H4 (cell line): ENCODE data around the gene ZNF331. TPM values are rescaled to one million over a fixed set of nuclear protein-coding genes. Genes with fewer than 3 reads are reported as not detected.
A peak's percentile ranks its signal among the peaks of the same experiment; 100 is the strongest.

Experiments used
- DNase-seq: peaks from one replicate; pipeline ENCODE4 v3.0.0-alpha.2; 2015; ENCODE audit warnings: low spot score
- total RNA-seq: library from RNA; depleted of rRNA; stranded (reverse); fragments of >200 nt; shearing (Covaris generic); gene quantifications from 2 replicates; pipeline ENCODE4 v1.2.3, GENCODE V29; 2014

Gene ZNF331
- total RNA-seq, 1 experiment from 2014 or later = 6.6 TPM

DNA sequence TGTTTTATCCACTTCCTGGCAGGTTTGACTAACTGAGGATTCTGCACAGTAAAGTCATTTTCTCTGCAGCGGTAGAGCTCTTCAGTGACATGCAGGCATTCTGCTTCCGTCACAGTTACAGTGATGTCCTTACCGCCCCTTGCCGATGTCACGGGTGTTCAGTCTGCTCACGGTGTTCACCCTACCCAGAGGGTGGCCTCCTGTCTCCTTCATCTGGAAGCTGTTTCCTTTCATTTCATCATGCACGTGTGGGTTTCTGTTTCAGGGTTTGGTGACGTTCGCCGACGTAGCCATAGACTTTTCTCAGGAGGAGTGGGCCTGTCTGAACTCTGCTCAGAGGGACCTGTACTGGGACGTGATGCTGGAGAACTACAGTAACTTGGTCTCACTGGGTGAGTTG is 33.4 kb downstream of the ZNF331 start:
- no peak for DNase-seq

DNA sequence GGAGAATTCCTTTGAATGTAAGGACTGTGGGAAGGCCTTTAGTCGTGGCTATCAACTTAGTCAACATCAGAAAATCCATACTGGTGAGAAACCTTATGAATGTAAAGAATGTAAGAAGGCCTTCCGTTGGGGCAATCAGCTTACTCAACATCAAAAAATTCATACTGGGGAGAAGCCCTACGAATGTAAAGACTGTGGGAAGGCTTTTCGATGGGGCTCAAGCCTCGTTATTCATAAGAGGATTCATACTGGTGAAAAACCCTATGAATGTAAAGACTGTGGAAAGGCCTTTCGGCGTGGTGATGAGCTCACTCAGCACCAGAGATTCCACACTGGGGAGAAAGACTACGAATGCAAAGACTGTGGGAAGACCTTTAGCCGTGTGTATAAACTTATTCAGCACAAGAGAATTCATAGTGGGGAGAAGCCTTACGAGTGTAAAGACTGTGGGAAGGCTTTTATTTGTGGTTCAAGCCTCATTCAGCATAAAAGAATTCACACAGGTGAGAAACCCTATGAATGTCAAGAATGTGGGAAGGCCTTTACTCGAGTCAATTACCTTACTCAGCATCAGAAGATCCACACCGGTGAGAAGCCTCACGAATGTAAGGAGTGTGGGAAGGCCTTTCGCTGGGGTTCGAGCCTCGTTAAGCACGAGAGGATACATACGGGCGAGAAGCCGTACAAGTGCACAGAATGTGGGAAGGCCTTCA is 39.2 kb downstream of the ZNF331 start:
- DNase-seq = no peak

DNA sequence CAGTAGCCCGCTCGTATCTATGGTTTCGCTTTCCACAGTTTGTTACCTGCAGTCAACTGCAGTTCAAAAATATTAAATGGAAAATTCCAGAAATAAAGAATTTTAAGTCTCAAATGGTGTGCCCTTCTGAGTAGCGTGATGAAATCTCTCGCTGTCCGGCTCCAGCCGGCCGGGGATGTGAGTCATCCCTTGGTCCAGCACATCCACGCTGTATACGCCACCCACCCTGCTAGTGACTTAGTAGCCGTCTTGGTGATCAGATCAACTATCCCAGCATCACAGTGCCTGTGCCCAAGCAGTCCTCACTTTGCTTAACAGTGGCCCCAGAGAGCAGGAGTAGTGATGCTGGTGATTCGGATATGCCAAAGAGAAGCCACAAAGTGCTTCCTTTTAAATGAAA is 40.0 kb downstream of the ZNF331 start:
- DNase-seq = no peak

DNA sequence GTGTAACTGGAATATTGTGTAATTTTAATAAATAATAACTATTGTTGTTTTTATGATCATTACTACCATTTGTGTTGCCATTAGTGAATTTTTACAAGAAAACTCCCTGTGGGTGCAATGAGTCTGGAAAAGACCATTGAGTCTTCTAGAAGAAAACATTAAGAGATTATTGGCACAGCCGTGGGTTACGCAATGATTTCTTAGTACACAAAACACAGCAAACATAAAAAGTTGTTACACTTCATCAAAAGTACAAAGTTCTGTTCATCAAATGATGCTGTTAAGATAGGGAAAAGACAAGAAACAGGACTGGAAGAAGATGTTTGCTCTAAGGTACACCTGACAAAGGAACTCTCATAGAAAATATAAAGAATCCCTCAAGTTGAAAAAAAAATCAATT is 41.6 kb downstream of the ZNF331 start:
- no peak for DNase-seq

DNA sequence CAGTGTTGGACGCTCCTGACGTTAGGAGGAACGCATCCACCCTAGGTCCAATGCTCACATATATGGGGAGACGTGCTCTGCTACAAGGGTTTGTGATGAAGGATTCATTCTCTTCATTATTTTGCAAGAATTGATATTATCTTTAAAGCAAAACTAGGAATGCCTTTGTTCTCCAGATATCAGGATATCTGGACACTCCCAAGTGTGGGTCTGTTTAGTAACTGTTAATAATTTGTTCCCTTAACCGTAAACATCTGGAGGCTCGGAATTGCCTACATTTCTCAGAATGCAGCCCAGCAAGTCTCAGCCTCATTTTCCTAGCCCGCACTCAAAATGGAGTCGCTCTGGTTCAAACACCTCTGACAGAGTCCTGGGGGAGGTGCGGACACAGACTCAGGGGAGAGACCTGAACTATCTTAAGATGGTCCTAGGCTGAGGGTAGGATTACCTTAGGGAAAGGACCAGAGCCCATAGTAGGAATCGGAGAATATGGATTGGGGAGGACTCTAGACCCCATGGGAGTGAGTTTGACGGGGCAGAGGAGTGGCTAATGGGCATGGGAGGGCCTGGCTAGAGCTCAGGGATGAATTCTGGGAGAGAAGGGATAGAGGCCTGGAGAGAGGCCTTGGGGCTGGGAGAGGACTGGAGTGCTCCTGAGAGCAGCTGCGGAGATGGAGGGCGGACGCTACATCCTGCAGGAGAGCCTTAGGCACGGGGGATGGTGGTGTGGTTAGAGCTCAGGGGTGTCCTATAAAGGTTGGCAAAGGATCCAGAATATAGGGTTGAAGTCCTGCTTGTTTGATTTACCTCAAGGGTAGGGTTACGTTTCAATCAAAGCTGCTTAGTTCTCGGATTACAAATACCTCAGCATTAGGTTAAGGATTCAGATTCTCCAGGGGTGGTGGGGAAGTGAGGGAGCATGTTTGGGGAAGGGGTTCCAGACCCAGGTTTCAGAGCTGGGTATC is 43.2 kb downstream of the ZNF331 start:
- DNase-seq = no peak

DNA sequence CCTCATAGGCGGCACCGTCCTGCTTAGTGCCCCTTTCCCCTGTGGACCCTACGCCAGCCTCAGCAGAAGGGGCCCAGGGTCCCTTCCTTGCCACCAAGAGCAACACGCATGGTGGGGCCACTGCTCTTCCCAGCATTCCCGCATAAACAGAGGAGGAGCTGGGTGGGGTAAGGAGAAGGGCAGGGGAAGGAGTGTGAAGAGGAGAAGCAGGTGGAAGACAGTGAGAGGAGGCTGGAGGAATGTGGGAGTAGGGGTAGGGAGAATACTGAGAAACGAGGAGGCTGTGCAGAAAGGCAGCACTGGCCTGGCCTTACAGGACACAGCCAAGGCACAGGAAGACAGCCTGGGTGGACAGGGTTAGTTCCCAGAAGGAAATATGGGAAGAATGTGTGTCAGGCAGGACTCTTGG is 43.9 kb downstream of the ZNF331 start:
- DNase-seq = no peak

DNA sequence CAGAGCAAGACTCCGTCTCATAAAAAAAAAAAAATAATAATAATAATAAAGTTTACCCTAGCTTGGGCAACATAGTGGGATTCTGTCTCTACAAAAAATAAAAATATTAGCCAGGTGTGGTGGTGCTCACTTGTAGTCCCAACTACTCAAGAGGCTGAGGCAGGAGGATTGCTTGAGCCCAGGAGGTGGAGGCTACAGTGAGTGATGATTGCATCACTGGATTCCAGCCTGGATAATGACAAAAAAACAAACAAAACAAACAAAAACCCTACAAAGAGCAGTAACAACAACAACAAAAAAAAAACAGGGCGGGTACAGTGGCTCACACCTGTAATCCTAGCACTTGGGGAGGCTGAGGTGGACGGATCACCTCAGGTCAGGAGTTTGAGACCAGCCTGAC is 45.2 kb downstream of the ZNF331 start:
- DNase-seq = no peak

DNA sequence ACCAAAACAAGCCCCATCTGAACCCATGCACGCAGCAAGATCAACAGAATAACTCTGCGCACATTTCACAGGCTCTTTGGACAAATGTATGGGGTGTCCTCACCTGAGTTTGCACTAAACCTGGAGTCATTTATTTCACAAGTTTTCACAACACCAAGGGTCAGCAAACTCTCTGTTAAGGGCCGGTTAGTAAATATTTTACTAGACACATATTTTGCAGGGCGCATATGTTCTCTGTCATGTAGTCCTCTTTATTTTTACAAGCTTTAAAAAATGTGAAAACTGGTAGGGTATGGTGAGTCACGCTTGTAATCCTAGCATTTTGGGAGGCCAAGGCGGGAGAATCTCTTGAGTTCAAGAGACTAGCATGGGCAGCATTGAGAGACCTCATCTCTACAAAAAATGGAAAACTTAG is 48.3 kb downstream of the ZNF331 start:
- no peak for DNase-seq

DNA sequence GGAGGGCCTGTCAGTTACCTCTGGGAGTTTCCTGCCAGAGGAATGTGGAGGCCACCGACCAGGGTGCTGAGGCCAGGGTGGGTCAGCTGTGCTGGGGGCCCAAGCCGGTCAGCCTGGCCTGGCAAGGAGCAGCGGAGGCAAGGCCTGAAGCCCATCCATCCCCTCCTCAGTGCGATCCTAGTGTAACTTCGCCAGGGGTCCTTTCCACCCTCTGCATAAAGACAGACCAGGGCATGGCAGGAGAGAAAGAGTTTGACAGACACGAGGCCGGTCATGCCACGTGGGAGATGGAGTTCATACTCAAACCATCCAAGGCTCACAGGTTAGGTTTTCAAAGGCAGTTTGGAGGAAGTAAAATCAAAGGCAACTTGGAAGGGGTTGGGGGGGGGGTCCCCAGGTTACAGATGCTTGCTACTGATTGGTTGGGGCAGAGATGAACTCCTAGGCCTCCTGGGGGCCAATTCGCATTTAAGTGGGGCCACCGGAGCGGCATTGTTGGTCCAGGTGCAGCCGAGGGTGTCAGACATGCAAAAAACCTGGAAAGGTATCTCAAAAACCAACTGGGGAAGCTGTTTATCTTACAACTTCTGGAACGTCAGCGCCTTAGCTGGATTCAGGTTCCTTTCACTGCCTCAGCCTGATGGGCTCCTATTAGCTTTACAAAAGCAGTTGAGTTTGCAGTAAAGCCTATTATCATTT is 57.0 kb downstream of the ZNF331 start:
- no peak for DNase-seq

DNA sequence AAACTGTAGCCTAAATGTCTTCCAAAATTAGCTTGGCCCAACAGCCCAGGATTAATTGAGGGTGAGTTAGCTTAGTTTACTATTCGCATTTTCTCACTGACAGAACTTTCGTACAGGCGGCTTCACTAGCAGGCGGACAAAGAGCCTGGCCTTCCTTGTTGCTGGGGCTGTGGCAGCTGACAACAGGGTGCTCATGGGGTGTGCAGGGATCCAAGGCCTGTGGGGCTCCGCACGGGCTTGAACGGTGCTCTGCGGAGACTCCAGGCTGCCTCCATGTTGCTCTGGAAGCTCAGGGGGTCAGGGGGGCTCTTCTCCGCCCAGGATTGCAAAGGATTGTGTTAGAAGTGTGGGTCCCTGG is 57.5 kb downstream of the ZNF331 start:
- no peak for DNase-seq

DNA sequence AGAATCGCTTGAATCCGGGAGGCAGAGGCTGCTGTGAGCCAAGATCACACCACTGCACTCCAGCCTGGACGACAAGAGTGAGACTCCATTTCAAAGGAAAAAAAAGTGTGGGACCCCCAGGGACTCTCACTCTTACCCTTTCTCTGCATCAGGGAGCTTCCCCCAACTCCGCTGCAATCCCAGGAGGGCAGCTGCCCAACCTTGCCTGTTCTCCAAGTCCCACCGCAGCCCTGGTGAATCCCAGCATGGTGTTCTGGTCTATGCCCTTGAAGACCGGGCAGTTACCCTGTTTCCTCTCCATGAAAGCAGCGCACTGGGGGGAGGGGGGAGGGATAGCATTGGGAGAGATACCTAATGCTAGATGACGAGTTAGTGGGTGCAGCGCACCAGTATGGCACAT is 58.1 kb downstream of the ZNF331 start:
- DNase-seq = no peak

DNA sequence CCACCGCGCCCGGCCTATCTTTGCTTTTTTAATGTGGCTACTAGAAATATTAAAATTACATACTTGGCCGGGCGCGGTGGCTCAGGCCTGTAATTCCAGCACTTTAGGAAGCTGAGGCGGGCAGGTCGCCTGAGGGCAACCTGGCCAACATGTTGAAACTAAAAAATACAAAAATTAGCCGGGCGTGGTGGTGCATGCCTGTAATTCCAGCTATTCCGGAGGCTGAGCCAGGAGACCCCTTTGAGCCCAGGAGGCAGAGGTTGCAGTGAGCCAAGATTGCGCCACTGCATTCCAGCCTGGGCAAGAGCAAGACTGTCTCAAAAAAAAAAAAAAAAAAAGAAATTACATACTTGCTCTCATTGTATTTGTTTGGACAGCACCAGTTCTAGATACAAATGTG is 59.1 kb downstream of the ZNF331 start:
- no peak for DNase-seq

DNA sequence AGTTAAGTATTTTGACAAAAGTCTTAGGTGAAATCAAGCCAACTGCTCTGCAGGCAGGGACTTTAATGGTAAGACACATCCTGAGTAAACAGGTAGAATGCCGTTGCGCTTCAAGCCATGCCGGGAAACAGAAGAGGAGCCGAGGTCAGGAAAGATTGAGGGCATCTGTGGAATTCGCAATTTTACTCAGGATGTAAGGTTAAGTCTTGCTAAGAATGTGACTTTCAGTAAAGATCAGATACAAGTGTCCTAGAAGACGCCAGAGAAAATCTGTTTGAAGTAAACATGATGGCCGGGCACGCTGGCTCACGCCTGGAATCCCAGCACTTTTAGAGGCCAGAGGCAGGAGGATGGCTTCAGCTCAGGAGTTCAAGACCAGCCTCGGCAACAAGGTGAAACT is 60.4 kb downstream of the ZNF331 start:
- DNase-seq = no peak

DNA sequence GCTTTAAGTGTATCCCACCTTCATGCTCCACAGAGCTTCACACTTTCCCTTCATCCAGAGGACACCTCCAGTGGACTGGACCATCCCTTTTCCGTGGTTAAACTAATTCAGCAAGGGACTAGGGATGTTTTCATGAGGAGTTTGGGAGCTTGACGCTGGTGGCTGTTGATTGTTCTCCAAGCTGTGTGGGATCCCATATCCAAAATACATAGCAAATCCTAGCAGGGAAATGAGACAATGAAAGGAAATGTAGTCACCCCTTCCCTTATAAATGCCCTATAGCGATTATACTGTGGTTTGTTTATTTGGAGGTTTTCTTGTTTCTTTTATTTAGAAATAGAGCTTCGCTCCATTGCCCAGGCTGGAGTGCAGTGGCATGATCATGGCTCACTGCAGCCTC is 62.3 kb downstream of the ZNF331 start:
- no peak for DNase-seq

DNA sequence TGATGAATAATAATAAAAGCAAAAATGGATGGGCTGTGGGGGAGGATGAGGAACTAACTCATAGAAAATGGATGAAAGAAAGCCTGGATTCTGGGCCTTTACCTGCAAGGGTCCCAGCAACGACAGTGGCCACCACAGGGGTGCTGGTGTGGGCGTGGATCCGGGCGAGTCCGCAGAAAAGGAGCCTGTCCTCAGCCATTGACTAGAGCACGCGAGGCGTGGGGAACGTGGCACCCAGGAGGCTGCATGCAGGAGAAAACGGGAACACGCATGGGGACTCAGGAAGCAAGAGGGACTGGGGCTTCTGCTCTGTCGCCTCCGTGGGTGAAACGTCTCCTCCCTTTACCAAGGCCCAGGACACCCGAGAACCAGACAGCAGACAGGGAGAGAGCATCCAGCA is 68.1 kb downstream of the ZNF331 start:
- DNase-seq = no peak

DNA sequence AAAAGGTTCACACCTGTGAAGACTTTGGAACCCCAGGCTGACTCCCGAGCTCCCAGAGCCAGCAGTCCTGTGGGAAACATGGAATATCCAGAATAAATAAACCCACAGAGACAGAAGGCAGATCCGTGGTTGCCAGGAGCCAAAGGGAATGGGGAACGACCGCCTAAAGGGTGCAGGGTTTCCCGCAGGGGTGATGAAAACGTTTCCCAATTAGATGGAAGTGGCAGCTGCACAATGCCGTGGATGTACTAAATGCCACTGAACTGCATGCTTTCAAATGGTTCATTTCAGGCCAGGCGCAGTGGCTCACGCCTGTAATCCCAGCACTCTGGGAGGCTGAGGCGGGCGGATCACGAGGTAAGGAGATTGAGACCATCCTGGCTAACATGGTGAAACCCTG is 70.4 kb downstream of the ZNF331 start:
- DNase-seq = no peak

DNA sequence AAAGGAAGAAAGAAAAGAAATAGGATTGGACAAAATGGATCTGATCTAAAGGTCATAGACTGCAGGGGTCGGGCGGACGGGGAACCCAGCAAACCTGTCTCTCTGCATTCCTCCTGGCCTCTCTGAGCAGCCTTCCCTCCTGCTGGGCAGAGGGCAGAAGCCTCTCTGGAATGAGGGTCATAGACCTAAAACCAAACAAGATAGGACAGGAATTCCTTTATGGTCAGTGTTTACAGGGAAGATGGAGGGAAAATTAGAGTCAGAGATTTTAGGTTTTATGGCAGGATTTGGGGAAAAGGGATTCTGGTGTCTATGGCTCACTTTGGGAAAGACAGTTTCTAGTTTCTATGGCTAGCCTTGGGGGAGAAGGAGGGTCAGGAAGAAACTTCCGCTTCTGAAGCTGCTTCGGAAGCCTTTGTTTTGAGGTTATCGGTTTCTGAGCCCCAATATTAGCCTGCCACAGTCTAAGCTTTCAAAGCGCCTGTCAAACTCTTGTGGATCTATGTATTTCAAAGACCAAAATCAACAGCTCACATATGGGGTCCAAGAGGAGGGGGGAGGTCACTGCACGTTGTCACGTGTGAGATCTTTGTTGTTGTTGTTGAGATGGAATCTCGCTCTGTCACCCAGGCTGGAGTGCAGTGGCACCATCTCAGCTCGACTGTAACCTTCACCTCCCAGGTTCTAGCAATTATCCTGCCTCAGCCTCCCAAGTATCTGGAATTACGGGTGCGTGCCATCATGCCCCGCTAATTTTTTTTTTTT is 75.0 kb downstream of the ZNF331 start:
- DNase-seq = no peak

DNA sequence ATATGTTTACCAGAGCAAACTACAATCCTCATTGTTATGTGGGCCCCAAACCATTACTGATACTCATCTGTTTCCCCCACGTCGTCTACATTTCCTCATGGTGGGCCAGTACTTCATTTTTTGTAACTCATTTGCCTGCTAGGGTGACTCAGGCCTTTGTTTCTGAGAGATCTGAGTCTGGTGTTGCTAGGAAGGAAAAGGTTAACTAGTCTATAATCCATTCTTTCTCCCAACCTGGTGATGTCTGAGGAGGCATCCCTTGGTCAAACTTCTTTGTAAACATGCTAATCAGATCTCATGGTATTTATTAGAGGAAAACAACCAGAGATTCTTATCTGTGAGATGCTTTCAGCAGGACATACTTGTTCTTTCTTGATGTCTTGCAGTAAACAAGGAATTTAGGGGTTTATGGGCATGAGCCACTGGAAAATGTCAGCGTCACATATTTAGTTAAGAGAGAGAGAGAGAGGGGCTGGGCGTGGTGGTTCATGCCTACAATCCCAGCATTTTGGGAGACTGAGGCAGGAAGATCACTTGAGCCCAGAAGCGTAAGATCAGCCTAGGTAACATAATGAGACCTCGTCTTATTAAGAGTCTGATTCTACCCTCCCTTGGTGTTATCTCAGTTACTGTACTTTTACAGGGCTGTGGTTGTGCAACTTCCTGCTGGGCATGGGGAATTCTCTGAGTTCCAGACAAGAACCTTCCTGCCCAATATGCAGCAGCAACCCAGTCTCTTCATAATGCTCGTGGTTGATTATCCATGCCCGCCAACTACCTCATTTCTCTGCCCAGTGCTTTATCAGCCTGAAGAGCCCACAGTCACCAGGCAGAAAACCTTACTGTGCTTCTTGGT is 84.2 kb downstream of the ZNF331 start:
- DNase-seq = peak; percentile 50

DNA sequence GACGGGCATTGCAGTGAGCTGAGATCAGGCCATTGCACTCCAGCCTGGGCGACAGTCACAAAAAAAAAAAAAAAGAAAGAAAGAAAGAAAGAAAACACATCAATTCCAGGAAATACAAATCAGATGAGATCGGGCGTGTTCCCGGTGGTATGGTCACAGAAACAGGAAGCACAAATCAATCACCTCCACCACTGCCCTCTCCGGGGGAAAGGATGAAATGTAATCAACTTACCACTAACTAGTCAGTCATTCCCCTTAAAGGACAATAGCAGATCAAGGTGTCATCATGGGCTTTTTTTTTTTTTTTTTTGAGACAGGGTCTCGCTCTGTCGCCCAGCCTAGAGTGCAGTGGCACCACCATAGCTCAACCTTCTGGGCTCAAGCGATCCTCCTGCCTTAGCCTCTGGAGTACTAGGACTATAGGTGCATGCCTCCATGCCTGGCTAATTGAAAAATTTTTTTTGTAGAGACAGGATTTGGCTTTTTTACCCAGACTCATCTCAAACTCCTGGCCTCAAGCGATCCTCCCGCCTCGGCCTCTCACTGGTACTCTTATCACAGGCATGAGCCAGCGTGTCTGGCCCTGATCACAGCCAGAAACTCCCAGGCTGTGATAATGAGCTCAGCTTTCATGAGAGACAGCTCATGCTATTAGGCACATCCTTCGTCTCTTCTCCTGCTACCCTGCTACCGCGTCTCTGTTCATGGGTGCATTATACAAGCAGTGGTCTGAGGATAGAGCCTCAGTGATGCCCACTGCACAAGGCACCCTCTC is 87.0 kb downstream of the ZNF331 start:
- DNase-seq = no peak

DNA sequence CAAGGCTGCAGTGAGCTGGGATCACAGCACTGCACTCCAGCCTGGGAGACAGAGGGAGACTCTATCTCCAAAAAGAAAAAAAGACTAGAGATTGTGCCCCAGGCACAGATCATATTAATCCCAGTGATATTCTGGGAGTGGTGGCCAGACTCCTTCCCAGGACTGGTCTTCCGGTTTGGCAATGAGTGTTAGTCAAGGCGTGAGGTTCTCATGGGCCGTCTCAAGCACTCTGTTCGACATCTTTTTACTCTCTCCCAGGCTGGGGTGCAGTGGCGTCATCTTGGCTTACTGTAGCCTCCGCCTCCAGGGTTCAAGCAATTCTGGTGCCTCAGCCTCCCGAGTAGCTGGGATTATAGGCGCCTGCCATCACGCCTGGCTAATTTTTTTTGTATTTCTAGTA is 88.5 kb downstream of the ZNF331 start:
- no peak for DNase-seq
